Gastrocnemius medialis (tissue), 4 donors: ENCODE data around the gene PLA2G15. TPM values are rescaled to one million over a fixed set of nuclear protein-coding genes. Genes with fewer than 3 reads are reported as not detected.
A peak's percentile ranks its signal among the peaks of the same experiment; 100 is the strongest.

Source experiments
- ATAC-seq, 2 donors: fragments of 150-250 bp; one replicate each; pipeline ENCODE4 v1.9.1; 2016
- DNase-seq, 2 donors: peaks; one replicate each; pipeline ENCODE4 v3.0.0-alpha.2; 2019
- H3K27ac ChIP-seq, 4 donors: fragments of 200-600 bp; sonication (generic); 1 replicate in 1 of 4; 2 replicates in 3 of 4; pipeline ENCODE4 v1.5.1; 2016 to 2018; ENCODE audit warnings: mild to moderate bottlenecking in 2 of 4, moderate library complexity in 1 of 4
- H3K27me3 ChIP-seq, 3 donors: fragments of 200-600 bp; sonication (generic) in 2 of 3; 1 replicate in 1 of 3; 2 replicates in 2 of 3; pipeline versions ENCODE4 v1.5.1 to v1.6.0; 2016 to 2019; ENCODE audit warnings: mild to moderate bottlenecking in 1 of 3, moderate library complexity in 1 of 3
- H3K36me3 ChIP-seq, 2 donors: fragments of 200-600 bp; sonication (generic) in 1 of 2; one replicate each; pipeline ENCODE4 v1.5.1; 2017 to 2018
- H3K4me1 ChIP-seq, 2 donors: fragments of 200-600 bp; sonication (generic) in 1 of 2; one replicate each; pipeline ENCODE4 v1.5.1; 2016 to 2017; ENCODE audit warnings: mild to moderate bottlenecking in 2 of 2
- H3K4me3 ChIP-seq, 4 donors: fragments of 200-600 bp; sonication (generic) in 3 of 4; 1 replicate in 1 of 4; 2 replicates in 3 of 4; pipeline ENCODE4 v1.5.1; 2016 to 2019; ENCODE audit warnings: mild to moderate bottlenecking in 2 of 4
- H3K9me3 ChIP-seq, 3 donors: fragments of 200-600 bp; sonication (generic) in 2 of 3; 1 replicate in 1 of 3; 2 replicates in 2 of 3; pipeline ENCODE4 v1.5.1; 2016 to 2019
- POLR2A ChIP-seq, 2 donors: fragments of 450-650 bp; IDR thresholded peaks; one replicate each; pipeline ENCODE4 v1.6.1; 2017; ENCODE audit warnings: antibody characterized with exemption in 2 of 2, mild to moderate bottlenecking in 2 of 2, moderate library complexity in 2 of 2
- in situ Hi-C, 4 donors: fragments of 200-750 bp; cut with MboI; loops; one replicate each; pipeline versions ENCODE4 v1.15.0 to v1.8.0; 2017; ENCODE audit warnings: low sequenced_read_pairs in 4 of 4
- intact Hi-C: fragments of 100-400 bp; cut with DNase I; formaldehyde crosslinking; loops from one replicate; pipeline ENCODE4 v1.15.1; 2023; ENCODE audit warnings: low total_unique reads
- total RNA-seq, 4 donors: library from RNA; depleted of rRNA; stranded (reverse); fragments of >200 nt; gene quantifications; one replicate each; pipeline versions ENCODE4 v1.1.0 to v1.2.3, GENCODE V29; 2016
- TF ChIP-seq, protein P1 (sequence below), 5 experiments: fragments of 450-650 bp in 3 of 5; fragments of 200-600 bp in 2 of 5; sonication (generic) in 2 of 5; IDR thresholded peaks in 4 of 5; conservative IDR thresholded peaks in 1 of 5; 1 replicate in 4 of 5; 2 replicates in 1 of 5; pipeline ENCODE4 v1.5.1; 2016 to 2019; ENCODE audit warnings: antibody characterized with exemption in 5 of 5, mild to moderate bottlenecking in 3 of 5, moderate library complexity in 3 of 5

The PLA2G15 gene
- total RNA-seq, 4 donors from 2014 or later = 67.8 to 91.3 (median 84.8) TPM

- ATAC-seq (no peak), DNase-seq (peak in 1 of 2 donors; percentile 37)
- Histone ChIP-seq H3K9me3 (no peaks in the 10 kb centered on the region), H3K27me3 (no peaks in the 10 kb centered on the region), H3K27ac (peak overlapping the region; percentile 79 to 94 (median 88)), H3K4me3 (peak overlapping the region in 2 of 4 donors; percentile 35 to 64), H3K4me1 (peaks cover 16 to 26% of the 10 kb centered on the region in 2 donors), H3K36me3 (no peaks in the 10 kb centered on the region)
- in situ Hi-C loops = loop anchor here in 1 of 4 donors (25.0 kb wide), 1 partner anchor 424 kb away; the partner anchor contains the start of genes RANBP10 and TSNAXIP1
- TF ChIP-seq, protein P1, sequence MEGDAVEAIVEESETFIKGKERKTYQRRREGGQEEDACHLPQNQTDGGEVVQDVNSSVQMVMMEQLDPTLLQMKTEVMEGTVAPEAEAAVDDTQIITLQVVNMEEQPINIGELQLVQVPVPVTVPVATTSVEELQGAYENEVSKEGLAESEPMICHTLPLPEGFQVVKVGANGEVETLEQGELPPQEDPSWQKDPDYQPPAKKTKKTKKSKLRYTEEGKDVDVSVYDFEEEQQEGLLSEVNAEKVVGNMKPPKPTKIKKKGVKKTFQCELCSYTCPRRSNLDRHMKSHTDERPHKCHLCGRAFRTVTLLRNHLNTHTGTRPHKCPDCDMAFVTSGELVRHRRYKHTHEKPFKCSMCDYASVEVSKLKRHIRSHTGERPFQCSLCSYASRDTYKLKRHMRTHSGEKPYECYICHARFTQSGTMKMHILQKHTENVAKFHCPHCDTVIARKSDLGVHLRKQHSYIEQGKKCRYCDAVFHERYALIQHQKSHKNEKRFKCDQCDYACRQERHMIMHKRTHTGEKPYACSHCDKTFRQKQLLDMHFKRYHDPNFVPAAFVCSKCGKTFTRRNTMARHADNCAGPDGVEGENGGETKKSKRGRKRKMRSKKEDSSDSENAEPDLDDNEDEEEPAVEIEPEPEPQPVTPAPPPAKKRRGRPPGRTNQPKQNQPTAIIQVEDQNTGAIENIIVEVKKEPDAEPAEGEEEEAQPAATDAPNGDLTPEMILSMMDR (IDR thresholded peaks at IDR 0.05 in 4 of 5, conservative IDR thresholded peaks at IDR 0.05 in 1 of 5) = no peak
- TF ChIP-seq POLR2A (IDR thresholded peaks at IDR 0.05) = no peak
- intact Hi-C loops = no loop called here
These were observed 8.9 kb upstream of the PLA2G15 start for GRCh38 chr16:68236137-68236825.

GRCh38 chr16:68236826-68237242, 8.3 kb upstream of the PLA2G15 start:
- no peaks in the 10 kb centered on the region for H3K9me3 ChIP-seq
- intact Hi-C loops = no loop called here
- H3K36me3 ChIP-seq = no peaks in the 10 kb centered on the region
- H3K27me3 ChIP-seq = no peaks in the 10 kb centered on the region
- peak overlapping the region; percentile 79 to 94 (median 88) for H3K27ac ChIP-seq
- DNase-seq = no peak
- H3K4me3 ChIP-seq = peak overlapping the region; percentile 64 to 71 (median 68)
- H3K4me1 ChIP-seq = peaks cover 16 to 26% of the 10 kb centered on the region in 2 donors
- TF ChIP-seq POLR2A (IDR thresholded peaks at IDR 0.05) = no peak
- TF ChIP-seq, protein P1 (IDR thresholded peaks at IDR 0.05 in 4 of 5, conservative IDR thresholded peaks at IDR 0.05 in 1 of 5) = no peak
- in situ Hi-C loops = loop anchor here in 1 of 4 donors (25.0 kb wide), 1 partner anchor 425 kb away; the partner anchor contains the start of genes RANBP10 and TSNAXIP1
- peak; percentile 1 to 5 for ATAC-seq

DNA sequence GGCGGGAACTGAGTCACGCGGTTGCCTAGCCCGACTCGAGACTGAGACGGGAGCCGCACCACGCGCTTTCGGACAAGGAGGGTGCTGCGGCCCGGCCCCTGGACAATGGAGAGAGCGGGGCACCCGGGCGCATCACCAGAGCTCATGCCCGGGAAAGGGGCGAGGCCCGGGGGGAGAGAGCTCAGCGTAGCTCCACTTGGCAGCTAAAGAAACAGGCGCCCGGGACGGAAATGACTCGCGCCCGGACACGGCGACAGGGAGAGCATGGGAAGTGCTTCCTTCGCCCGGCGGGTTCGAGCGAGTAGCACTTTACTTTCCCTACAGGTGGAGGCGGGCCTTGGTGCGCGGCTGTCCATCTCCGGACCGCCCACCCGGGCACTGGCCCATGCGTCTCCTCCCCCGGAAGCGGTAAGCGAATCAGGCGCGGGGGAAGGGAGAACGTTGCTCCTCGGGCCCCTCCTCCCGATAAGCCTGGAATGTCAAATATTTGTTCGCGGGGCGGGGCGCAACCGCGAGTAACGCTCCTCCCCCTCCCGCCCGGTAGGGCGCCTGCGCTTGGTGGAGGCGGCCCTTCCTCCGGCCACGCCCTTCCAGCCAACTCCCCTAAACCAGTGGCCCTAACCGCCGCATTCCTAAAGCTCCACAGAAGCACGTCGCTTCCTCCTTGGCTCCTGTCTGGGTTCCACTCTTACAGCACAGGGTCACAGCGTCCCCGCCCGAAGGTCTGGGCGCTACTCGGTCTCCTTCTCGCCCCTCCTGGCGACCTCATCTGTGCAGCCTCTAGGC, 7.7 kb upstream of the PLA2G15 start:
- in situ Hi-C loops = loop anchor here in 1 of 4 donors (25.0 kb wide), 1 partner anchor 425 kb away; the partner anchor contains the start of genes RANBP10 and TSNAXIP1
- ATAC-seq = peak; percentile 78 to 82
- Histone ChIP-seq H3K9me3 (no peaks in the 10 kb centered on the region), H3K36me3 (no peaks in the 10 kb centered on the region), H3K4me1 (peaks cover 16 to 26% of the 10 kb centered on the region in 2 donors), H3K4me3 (peak overlapping the region; percentile 64 to 71 (median 68)), H3K27me3 (no peaks in the 10 kb centered on the region), H3K27ac (peak overlapping the region; percentile 79 to 94 (median 88))
- intact Hi-C loops = no loop called here
- peak; percentile 95 to 96 for DNase-seq
- TF ChIP-seq POLR2A (IDR thresholded peaks at IDR 0.05) = peak; percentile 59 to 76
- TF ChIP-seq, protein P1 (IDR thresholded peaks at IDR 0.05 in 4 of 5, conservative IDR thresholded peaks at IDR 0.05 in 1 of 5) = peak in 1 of 5 experiments; percentile 9

DNA sequence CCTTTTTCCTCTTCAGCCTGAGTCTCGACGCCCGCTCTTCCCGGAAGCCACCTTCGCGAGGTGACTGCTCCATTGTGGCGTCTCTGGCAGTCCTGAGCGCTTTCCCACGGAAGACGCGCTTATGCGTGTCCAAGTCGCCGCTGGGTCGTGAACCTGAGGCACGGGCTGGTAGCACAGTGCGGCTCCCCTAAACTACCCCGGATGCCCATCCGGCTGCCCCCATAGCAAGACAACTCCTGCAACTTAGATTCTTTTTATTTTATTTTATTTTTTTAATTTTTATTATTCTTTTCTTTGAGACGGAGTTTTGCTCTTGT, 7.2 kb upstream of the PLA2G15 start:
- no peaks in the 10 kb centered on the region for H3K36me3 ChIP-seq
- ATAC-seq = peak in 1 of 2 donors; percentile 27
- H3K27me3 ChIP-seq = no peaks in the 10 kb centered on the region
- H3K27ac ChIP-seq = peak overlapping the region; percentile 79 to 94 (median 88)
- no peak for DNase-seq
- H3K4me1 ChIP-seq = peaks cover 16 to 26% of the 10 kb centered on the region in 2 donors
- no peaks in the 10 kb centered on the region for H3K9me3 ChIP-seq
- in situ Hi-C loops = loop anchor here in 1 of 4 donors (25.0 kb wide), 1 partner anchor 426 kb away; the partner anchor contains the start of genes RANBP10 and TSNAXIP1
- TF ChIP-seq, protein P1 (IDR thresholded peaks at IDR 0.05 in 4 of 5, conservative IDR thresholded peaks at IDR 0.05 in 1 of 5) = no peak
- no peak for TF ChIP-seq POLR2A (IDR thresholded peaks at IDR 0.05)
- intact Hi-C loops = no loop called here
- peak overlapping the region; percentile 64 to 71 (median 68) for H3K4me3 ChIP-seq
